Measurements from ENCODE around the gene PAX9.
A peak's percentile ranks its signal among the peaks of the same experiment; 100 is the strongest.

PAX9 gene

GRCh38 chr14:36655963-36656686, 5.5 kb upstream of the PAX9 start:
- DNase-seq (ENCODE audit: low read depth): no peak
- H3K4me3 ChIP-seq (replicated peaks; ENCODE audit: low read depth, low read length): no peak overlapping the region
- TF ChIP-seq, protein P1, sequence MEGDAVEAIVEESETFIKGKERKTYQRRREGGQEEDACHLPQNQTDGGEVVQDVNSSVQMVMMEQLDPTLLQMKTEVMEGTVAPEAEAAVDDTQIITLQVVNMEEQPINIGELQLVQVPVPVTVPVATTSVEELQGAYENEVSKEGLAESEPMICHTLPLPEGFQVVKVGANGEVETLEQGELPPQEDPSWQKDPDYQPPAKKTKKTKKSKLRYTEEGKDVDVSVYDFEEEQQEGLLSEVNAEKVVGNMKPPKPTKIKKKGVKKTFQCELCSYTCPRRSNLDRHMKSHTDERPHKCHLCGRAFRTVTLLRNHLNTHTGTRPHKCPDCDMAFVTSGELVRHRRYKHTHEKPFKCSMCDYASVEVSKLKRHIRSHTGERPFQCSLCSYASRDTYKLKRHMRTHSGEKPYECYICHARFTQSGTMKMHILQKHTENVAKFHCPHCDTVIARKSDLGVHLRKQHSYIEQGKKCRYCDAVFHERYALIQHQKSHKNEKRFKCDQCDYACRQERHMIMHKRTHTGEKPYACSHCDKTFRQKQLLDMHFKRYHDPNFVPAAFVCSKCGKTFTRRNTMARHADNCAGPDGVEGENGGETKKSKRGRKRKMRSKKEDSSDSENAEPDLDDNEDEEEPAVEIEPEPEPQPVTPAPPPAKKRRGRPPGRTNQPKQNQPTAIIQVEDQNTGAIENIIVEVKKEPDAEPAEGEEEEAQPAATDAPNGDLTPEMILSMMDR (IDR thresholded peaks at IDR 0.05; ENCODE audit: low read length, missing control alignments): peak; percentile 30

DNA sequence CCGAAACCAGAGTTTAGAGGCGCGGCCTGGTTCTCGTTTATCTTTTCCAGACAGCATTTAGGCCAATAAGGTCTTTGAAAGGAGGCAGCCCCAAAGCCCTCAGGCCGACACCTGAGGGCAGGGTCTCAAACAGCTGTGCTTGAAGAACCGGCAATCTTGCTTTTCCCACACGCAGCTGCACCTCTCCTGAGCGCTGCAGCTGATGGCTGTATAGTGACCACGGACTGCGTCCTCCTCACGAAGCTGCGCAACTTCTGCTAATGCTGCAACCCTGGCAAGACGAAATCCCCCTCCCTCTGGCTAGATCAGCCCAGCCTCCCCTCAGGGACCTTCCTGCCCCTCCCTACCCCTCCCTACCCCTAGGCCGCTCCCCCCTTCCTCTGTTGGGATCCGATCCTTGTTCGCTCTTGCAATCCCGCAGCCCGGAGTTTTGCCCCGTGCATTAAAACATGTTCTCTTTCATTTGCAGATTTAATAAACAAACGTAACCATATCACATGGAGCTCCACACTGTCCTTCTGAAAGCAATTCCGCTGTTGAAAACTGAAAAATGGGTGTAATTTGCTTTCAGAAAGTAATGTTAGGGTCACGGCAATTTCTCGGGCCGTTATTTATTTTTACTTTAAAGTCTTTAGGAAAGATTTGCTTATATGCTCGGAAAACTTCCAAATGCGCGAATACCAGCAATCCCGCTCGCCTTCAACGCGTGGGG, 4.8 kb upstream of the PAX9 start:
- TF ChIP-seq, protein P1 (IDR thresholded peaks at IDR 0.05; ENCODE audit: low read length, missing control alignments): no peak
- no peak overlapping the region for H3K4me3 ChIP-seq (replicated peaks; ENCODE audit: low read depth, low read length)
- no peak for DNase-seq (ENCODE audit: low read depth)

GRCh38 chr14:36657399-36658122, 4.1 kb upstream of the PAX9 start:
- DNase-seq (ENCODE audit: low read depth): no peak
- H3K4me3 ChIP-seq (replicated peaks; ENCODE audit: low read depth, low read length): peak overlapping the region; percentile 12
- TF ChIP-seq, protein P1 (IDR thresholded peaks at IDR 0.05; ENCODE audit: low read length, missing control alignments): no peak

GRCh38 chr14:36658123-36659009, 3.3 kb upstream of the PAX9 start:
- no peak overlapping the region for H3K4me3 ChIP-seq (replicated peaks; ENCODE audit: low read depth, low read length)
- DNase-seq (ENCODE audit: low read depth): no peak
- TF ChIP-seq, protein P1 (IDR thresholded peaks at IDR 0.05; ENCODE audit: low read length, missing control alignments): no peak

GRCh38 chr14:36659010-36659821, 2.4 kb upstream of the PAX9 start:
- TF ChIP-seq, protein P1 (IDR thresholded peaks at IDR 0.05; ENCODE audit: low read length, missing control alignments): no peak

More at GRCh38 chr14:36659010-36659821, 2.4 kb upstream of the PAX9 start:
- DNase-seq (ENCODE audit: low read depth): no peak
- H3K4me3 ChIP-seq (replicated peaks; ENCODE audit: low read depth, low read length): no peak overlapping the region
